Stimulated activated naive CD4-positive, alpha-beta T cell (primary cell): ENCODE data around the gene SSRP1.

Source experiments
- DNase-seq, 6 experiments: peaks; one replicate each; lab custom pipeline; 2025; lab: John Stamatoyannopoulos, UW

SSRP1 gene

DNA sequence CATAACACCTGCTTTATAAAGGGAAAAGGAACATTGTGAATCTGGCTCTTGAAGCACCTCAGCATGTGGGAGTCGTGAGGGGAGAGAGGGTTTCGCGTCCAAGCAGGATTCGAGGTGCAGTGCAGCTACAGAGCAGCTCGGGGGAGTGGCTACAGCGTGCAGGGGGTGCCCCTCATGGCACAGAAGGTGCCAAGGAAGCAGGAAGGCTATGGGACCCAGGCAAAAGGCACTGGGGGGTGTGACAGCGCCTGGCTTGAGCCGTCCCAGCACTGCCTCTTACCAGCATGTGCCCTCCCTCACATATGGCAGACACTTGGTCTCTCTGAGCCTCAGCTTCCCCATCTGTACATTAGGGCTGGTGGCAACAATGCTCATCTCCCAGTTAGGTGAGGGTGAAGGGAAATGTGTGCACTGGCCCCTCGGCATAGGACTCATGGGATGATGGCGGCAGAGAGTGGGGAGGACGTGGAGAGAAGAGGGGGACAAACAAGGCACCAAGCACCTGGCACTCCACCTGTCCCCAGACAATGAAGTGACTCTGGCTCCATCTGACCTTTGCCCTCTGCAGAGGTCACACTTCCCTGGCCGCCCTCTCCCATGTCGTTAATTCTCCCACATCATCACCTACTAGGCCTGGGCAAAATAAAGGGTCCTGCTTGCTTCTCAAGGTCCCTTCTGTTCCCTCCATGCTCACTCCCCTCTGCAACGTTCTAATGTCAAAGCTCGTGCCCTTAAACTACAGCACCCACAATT, 21.3 kb downstream of the SSRP1 start:
- DNase-seq, result no peak

DNA sequence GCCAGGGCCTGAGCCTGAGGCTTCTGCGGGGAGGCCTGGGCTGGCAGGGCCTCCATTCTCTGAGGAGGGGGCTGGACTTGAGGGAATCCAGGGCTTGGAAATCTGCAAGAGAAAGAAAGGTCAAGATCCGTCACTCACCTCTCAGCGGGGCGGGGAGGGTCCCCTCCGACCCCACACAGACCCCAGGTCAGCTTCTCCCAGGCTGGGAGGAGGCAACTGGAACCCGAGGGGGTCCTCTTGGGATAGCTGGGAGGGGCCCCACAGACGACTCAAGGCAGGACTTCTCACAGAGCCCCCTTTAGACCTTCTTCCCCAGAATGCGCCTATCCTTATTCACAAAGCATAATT, 21.9 kb downstream of the SSRP1 start:
- no peak for DNase-seq

DNA sequence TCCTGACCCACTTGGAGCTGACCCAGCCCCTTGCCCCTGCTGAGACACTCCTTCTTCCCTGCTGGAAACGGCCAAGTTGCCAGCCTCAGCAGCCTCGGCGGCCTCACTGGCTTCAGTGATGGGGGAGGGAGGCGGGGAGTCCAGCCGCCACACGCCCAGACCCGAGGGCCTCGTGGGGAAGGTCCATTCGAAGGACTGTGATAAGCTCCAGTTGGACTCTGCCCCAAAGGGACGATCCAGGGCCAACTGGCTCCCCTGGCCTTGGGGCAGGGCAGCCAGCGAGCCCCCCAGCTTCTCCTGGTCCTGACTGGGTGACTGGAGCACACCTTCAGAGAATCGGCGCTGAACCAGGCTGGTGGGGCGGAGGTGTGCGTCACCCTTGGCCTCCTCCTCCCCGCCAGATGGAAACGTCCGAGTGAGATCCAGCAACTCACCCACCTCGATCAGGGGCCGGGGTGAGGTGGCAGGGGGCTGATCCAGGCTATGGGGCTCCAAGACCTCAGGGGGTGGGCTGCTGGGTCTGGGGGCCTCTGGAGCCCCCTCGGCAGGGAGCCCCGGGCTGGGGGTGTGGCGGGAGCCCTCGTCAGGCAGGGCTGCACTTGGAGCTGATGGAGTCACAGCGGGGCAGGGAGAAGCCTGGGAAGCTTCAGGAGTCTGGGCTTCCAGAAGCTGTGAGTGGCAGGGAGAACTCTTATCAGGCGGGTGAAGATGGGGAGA, 22.5 kb downstream of the SSRP1 start:
- DNase-seq, result no peak

DNA sequence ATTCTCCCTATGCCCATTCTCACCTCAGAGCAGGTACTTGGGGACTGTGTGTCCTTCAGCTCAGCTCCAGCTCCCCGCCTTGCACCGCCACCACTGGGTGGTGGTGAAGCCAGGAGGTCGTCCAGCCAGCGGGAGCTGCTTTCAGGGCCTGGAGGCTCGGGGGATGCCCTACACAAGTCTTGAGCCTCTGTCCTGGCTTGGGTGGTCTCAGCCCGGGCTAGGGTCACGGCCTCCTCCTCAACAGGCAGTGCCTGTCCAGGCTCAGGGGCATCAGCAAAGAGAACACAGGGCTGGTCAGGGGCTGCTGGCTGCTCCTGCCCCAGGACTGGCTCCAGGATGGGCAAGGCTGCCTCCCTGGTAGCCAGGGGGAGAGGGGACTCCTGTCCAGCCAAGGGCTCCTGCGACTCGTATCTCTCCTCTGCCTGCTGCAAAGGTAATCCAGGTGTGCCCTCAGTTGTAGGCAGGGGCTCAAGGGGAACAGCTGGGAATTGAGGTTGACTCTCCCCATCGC, 23.1 kb downstream of the SSRP1 start:
- DNase-seq, result no peak

DNA sequence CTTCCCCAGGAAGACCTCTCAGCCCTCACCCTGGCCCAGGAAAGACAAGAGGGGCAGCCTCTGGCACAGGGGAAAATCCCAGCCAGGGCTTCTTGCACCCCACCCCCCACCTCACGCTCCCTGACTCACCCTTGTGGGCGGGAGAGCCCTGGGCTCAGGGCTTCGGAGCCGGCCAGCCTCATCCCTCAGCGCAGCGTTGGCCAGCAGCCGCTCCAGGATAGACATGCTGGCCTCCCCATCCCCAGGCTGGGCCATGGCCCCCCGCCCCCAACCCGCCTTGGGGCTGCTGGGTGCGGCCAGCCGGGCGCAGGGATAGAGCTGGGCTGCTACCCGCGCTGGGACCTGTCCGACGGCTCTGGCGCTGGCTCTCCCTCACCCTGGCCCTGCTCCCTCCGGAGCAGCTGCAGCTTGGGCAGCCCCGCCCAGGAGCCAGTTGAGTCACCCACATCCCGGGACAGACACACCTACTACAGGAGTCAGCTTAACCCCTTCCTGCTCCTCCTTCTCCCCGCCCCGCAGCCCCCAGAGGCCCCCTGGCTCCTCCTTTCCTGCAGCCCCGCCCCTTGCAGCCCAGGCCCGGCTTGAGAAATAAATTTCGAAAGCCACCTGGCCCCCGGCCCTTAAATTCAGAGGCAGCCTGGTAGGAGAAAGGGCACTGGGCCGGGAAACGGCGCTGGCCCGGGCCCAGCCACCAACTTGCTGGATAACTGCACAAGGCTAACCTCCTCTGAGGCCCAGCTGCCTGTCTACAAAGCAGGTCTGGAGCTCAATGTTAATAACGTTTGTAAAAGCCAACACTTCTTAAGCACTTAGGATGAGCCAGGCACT, 24.4 kb downstream of the SSRP1 start:
- peak in 1 of 6 experiments; percentile 14 for DNase-seq

DNA sequence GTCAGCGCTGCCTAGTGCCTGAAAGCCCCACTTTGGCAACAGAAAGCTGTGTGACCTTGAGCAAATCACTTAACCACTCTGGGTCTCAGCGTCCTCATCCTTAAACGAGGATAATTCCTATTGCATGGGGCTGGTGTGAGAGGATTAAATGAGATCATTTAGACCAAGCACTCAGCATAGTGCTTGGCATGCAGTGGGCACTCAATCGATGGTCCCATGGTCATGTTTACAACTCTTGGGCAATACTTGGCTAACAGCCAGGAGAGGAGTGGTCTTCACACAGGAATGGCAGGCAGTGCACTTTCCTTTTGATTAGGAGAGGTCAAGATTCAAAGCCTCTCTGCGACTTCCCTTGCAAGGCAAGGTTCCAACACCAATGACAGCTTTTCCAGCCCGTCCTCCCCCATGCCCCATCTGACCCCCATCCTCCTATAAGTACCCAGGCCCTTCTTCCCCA, 25.0 kb downstream of the SSRP1 start:
- no peak for DNase-seq

- no peak for DNase-seq
These were observed 25.6 kb downstream of the SSRP1 start for GRCh38 chr11:57310091-57310490.

- DNase-seq, result no peak
These were observed 26.3 kb downstream of the SSRP1 start for GRCh38 chr11:57309106-57310059.

DNA sequence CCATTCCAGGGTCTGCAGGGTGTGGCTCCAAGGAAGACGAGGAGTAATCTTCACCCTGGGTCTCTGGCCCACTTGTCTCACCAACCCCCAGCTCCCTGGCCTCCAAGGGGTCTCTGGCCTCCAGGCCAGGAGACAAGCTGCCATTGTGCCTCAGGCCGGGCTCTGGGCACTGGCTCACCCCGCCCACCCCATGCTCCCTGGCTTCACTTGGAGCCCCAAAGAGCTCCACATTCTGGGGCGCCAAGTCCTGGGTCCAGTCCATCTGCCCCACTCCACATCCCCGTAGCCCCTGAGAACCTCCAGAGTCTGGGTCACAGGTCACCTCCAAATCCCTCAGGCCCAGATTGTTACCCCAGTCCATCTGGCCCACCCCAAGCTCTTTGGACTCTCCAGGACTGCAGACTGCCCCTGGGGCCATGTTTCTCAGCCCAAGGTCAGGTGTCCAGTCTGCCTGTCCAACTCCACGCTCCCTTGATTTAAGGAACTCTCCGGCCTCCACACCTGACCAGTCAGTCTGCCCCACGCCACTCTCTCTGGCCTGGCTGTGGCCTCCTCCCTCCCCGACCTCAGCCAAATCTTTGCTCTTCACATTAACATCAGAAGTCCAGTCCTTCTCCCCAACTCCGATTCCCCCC, 27.1 kb downstream of the SSRP1 start:
- DNase-seq, result no peak

GRCh38 chr11:57307666-57308270, 27.9 kb downstream of the SSRP1 start:
- DNase-seq, result no peak

GRCh38 chr11:57306940-57307565, 28.6 kb downstream of the SSRP1 start:
- no peak for DNase-seq

DNA sequence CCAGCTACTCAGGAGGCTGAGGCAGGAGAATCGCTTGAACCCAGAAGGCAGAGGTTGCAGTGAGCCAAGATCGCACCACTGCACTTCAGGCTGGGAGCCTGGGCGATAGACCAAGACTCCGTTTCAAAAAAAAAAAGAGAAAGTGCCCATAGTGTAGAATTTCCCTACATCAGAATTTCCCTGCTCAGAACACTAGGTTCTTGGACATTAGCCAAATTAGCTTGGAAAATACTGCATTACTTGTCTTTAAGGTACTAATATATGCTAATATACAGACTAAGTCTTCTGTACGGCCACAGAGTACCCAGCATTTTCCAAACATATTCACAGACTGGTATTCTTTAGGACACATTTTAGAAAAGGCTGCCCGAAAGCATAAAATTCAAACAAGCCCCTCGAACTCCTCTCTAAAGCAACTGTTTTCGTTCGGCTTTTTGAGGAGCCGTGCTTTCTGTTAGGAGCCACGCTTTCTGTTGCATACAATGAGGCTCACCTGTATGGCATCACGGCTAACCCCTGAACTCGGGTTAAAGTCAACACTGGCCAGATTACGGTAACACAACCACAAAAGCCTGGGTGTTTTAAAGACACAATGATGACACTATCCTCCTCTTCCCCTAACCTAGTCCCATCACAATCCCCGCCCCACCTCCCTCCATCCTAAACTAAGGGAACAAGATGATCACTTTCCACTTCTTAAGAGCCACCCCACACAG, 29.4 kb downstream of the SSRP1 start:
- no peak for DNase-seq

DNA sequence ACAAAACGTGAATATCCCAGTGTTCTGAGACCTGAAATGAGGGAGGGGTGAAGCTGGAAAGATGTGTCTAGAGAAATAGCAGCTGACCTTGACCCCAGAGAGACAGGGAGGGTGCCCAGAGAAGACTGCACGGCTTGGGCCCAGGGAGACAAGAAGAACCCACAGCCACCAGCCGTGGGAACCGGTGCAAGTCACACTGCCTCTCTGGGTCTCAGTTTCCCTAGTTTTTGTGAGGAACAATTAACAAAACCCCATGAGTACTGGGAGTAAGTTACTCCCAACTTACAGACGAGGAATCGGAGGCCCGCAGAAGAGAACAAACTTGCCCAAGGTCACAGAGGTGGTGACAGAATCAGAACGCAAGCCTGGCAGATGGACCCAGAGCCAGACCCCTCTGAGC, 30.2 kb downstream of the SSRP1 start:
- no peak for DNase-seq

- no peak for DNase-seq
These were observed 31.6 kb downstream of the SSRP1 start for GRCh38 chr11:57303990-57304579.

GRCh38 chr11:57303280-57303989, 32.3 kb downstream of the SSRP1 start:
- DNase-seq, result no peak

DNA sequence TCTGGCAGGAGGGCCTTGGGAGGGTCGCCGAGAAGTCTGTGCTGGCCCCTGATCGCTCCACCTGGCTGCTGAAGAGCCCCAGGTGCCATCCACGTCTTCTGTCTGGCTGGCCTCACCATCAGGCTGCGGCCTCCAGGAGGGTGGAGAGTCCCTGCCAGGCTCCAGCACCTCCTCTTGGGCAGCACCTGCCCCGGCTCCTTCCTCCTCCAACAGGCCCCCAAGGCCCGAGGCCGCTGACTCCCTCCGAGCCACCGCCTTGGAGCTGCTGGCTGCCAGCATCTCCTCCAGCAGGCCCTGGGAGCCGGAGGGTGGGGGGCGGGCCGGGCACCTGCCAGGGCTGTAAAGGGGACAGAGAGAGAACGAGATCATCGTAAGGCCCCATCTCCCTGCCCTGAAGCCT, 33.2 kb downstream of the SSRP1 start:
- DNase-seq, result no peak

- no peak for DNase-seq
These were observed 33.8 kb downstream of the SSRP1 start for GRCh38 chr11:57301711-57302423.

GRCh38 chr11:57300785-57301184, 34.9 kb downstream of the SSRP1 start:
- no peak for DNase-seq
